OCI-LY7 (cell line): ENCODE results near the gene WNT11. TPM values are rescaled to one million over a fixed set of nuclear protein-coding genes. Genes with fewer than 3 reads are reported as not detected.

Source experiments
- BruUV-seq: library from RNA; stranded (reverse); fragments of 400-500 nt; replicated peaks from 2 replicates; lab custom pipeline; 2021; lab: Mats Ljungman, UMichigan
- CTCF ChIA-PET: fragments of 300-600 bp; sonication (Branson Sonifier 250); formaldehyde crosslinking; loops from one replicate; lab custom pipeline; 2022; ENCODE audit warnings: antibody characterized with exemption; ENCODE audit not compliant: unreplicated experiment; lab: Charles Lee
- POLR2A ChIA-PET: fragments of 300-600 bp; sonication (Branson Sonifier 250); formaldehyde crosslinking; loops from one replicate; lab custom pipeline; 2022; ENCODE audit warnings: antibody characterized with exemption; lab: Charles Lee
- DNase-seq: peaks from one replicate; pipeline ENCODE4 v3.0.0-alpha.2; 2015; ENCODE audit warnings: low spot score
- H2AFZ ChIP-seq: fragments of 200-600 bp; sonication (generic), shearing (Covaris generic); 2 replicates; pipeline ENCODE4 v1.6.1; 2014; ENCODE audit warnings: mild to moderate bottlenecking, antibody characterized with exemption, low read length, moderate library complexity
- H3K27ac ChIP-seq: fragments of 200-600 bp; sonication (generic); 2 replicates; pipeline ENCODE4 v1.5.1; 2014; ENCODE audit warnings: mixed run types, low read depth, mild to moderate bottlenecking, moderate library complexity, low read length, inconsistent platforms; ENCODE audit not compliant: poor library complexity, severe bottlenecking
- H3K36me3 ChIP-seq: fragments of 200-600 bp; sonication (generic); 2 replicates; pipeline ENCODE4 v1.6.1; 2014; ENCODE audit warnings: mild to moderate bottlenecking, antibody characterized with exemption, low read length, moderate library complexity, mixed read lengths; ENCODE audit not compliant: insufficient read depth
- H3K4me1 ChIP-seq: fragments of 200-600 bp; sonication (generic); 2 replicates; pipeline ENCODE4 v1.5.1; 2014; ENCODE audit warnings: mild to moderate bottlenecking, low read length; ENCODE audit not compliant: insufficient read depth, poor library complexity, severe bottlenecking
- H3K4me2 ChIP-seq: fragments of 200-600 bp; sonication (generic); 2 replicates; pipeline ENCODE4 v1.6.1; 2014; ENCODE audit warnings: mild to moderate bottlenecking, low read length
- H3K4me3 ChIP-seq: fragments of 200-600 bp; sonication (generic); 2 replicates; pipeline ENCODE4 v1.5.1; 2014; ENCODE audit warnings: mild to moderate bottlenecking, low read depth, low read length; ENCODE audit not compliant: poor library complexity, severe bottlenecking
- H3K79me2 ChIP-seq: fragments of 200-600 bp; sonication (generic); 2 replicates; pipeline ENCODE4 v1.6.1; 2016; ENCODE audit warnings: low read depth, mild to moderate bottlenecking, low read length, moderate library complexity, mixed read lengths; ENCODE audit not compliant: insufficient read depth
- H3K9me2 ChIP-seq: fragments of 200-600 bp; sonication (generic); 2 replicates; pipeline ENCODE4 v1.6.1; 2016; ENCODE audit warnings: mild to moderate bottlenecking, low read length, mixed read lengths; ENCODE audit not compliant: insufficient read depth
- H3K9me3 ChIP-seq: fragments of 200-600 bp; sonication (generic); 2 replicates; pipeline ENCODE4 v1.6.1; 2014; ENCODE audit warnings: mild to moderate bottlenecking, mixed run types, low read length, mixed read lengths
- H4K20me1 ChIP-seq: fragments of 200-600 bp; sonication (generic); 2 replicates; pipeline ENCODE4 v1.6.1; 2014; ENCODE audit warnings: mild to moderate bottlenecking, antibody characterized with exemption, low read length, moderate library complexity, mixed read lengths; ENCODE audit not compliant: insufficient read depth
- CTCF ChIP-seq: fragments of 200-600 bp; sonication (generic); conservative IDR thresholded peaks from 2 replicates; pipeline ENCODE4 v1.5.1; 2014; ENCODE audit warnings: mild to moderate bottlenecking, antibody characterized with exemption, low read length, moderate library complexity, mixed read lengths
- EZH2phosphoT487 ChIP-seq: fragments of 200-600 bp; sonication (generic); IDR thresholded peaks from 2 replicates; pipeline ENCODE4 v1.6.1; 2018; ENCODE audit warnings: low read depth, borderline replicate concordance, mild to moderate bottlenecking, mixed run types, antibody characterized with exemption, low read length, moderate library complexity, mixed read lengths
- intact Hi-C: fragments of 100-400 bp; cut with micrococcal nuclease; formaldehyde crosslinking; loops from one replicate; pipeline ENCODE4 v1.10.0; 2022; ENCODE audit not compliant: unreplicated experiment
- total RNA-seq, 2 experiments: library from RNA; depleted of rRNA in 1 of 2; stranded (reverse); fragments of >200 nt in 1 of 2; shearing (Covaris generic) in 1 of 2; gene quantifications; 2 replicates each; pipeline ENCODE4 v1.2.3, GENCODE V29; 2014 to 2022

Gene WNT11
- total RNA-seq, 2 experiments from 2014 or later: not detected

DNA sequence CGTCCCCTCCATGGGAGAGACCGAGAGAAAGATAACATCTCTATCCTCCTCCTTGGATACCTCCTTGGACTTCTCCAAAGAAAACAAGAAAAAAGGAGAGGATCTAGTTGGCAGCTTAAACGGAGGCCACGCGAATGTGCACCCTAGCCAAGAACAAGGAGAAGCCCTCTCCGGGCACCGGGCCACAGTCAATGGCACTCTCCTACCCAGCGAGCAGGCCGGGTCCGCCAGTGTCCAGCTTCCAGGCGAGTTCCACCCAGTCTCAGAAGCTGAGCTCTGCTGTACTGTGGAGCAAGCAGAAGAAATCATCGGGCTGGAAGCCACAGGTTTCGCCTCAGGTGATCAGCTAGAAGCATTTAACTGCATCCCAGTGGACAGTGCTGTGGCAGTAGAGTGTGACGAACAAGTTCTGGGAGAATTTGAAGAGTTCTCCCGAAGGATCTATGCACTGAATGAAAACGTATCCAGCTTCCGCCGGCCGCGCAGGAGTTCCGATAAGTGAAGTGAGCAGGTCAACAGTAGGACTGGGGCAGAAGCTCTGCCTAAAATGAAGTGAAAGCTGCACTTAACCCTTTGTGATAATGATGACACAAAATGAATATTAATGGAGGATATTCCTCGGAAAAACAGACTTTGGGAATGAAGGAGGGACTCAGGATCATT is 65.3 kb downstream of the WNT11 start:
- DNase-seq: no peak
- POLR2A ChIA-PET: no interaction called here
- BruUV-seq: TSS peak; percentile 8

DNA sequence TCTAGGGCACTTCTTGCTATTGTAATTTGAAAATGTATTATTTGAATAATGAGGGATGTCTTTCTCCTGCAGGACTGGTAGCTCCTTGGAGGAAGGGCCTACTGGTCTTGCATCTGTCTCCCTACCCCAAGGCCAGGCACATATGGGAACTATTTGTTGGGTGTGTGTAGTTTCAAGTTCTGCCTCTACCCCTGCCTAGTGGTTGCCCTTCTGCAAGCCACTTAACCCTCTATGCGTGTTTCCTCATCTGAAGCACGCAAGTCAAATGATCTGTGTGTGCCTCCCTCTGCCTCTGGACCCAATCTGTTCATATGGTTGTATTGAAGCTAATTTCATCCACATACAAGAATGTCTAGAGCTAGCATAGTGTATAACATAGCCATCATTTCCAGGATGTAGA is 67.0 kb downstream of the WNT11 start:
- Histone ChIP-seq H4K20me1 (no peaks in the 10 kb centered on the region), H3K79me2 (no peaks in the 10 kb centered on the region), H2AFZ (no peak overlapping the region), H3K4me3 (no peak overlapping the region), H3K4me1 (no peaks in the 10 kb centered on the region), H3K4me2 (no peak overlapping the region), H3K9me3 (no peaks in the 10 kb centered on the region), H3K27ac (no peak overlapping the region), H3K9me2 (no peaks in the 10 kb centered on the region), H3K36me3 (peaks cover 67% of the 10 kb centered on the region)
- no TSS peak for BruUV-seq
- ChIA-PET CTCF (no interaction called here), POLR2A (no interaction called here)
- no peak for DNase-seq
- TF ChIP-seq EZH2phosphoT487 (no peak), CTCF (no peak)
- intact Hi-C loops: no loop called here

More for the DNA sequence above, 65.3 kb downstream of the WNT11 start:
- TF ChIP-seq CTCF (no peak), EZH2phosphoT487 (no peak)
- Histone ChIP-seq H3K36me3 (peaks cover 51% of the 10 kb centered on the region), H3K4me1 (no peaks in the 10 kb centered on the region), H4K20me1 (no peaks in the 10 kb centered on the region), H3K79me2 (no peaks in the 10 kb centered on the region), H3K27ac (no peak overlapping the region), H3K4me3 (no peak overlapping the region), H3K9me2 (no peaks in the 10 kb centered on the region), H3K4me2 (no peak overlapping the region), H2AFZ (no peak overlapping the region), H3K9me3 (no peaks in the 10 kb centered on the region)
- intact Hi-C loops: no loop called here
- CTCF ChIA-PET: interaction anchor here (0.5 kb wide), 1 partner anchor 244 kb away, joined by 3 read pairs; no protein-coding TSS in a partner anchor

Other genes with a start within 250 kb of the WNT11 start
- 52.5 and 55.7 TPM in 2 replicates for gene THAP12, start 174.6 kb upstream of the WNT11 start, total RNA-seq (2014; rRNA removed; shearing (Covaris generic))
- 65.9 and 74.7 TPM in 2 replicates for gene THAP12, start 174.6 kb upstream of the WNT11 start, total RNA-seq (2022)
- gene GVQW3, start 174.8 kb upstream of the WNT11 start, total RNA-seq (2014; rRNA removed; shearing (Covaris generic)): 14.4 and 15.4 TPM in 2 replicates
- gene GVQW3, start 174.8 kb upstream of the WNT11 start, total RNA-seq (2022): 16.5 and 18.4 TPM in 2 replicates
- gene EMSY, start 238.5 kb upstream of the WNT11 start, total RNA-seq (2014; rRNA removed; shearing (Covaris generic)): 26.3 and 45.5 TPM in 2 replicates
- gene EMSY, start 238.5 kb upstream of the WNT11 start, total RNA-seq (2022): 29.8 and 32.2 TPM in 2 replicates